Uterus (tissue), 2 donors: Measurements from ENCODE around the gene LAMA1.

ENCODE experiments used
- POLR2A ChIP-seq, 2 donors: fragments of 450-650 bp; IDR thresholded peaks; one replicate each; pipeline ENCODE4 v1.6.1; 2016; ENCODE audit warnings: antibody characterized with exemption in 2 of 2, mild to moderate bottlenecking in 1 of 2, moderate library complexity in 1 of 2
- TF ChIP-seq, protein P1 (sequence below), 4 experiments: fragments of 200-600 bp in 2 of 4; fragments of 450-650 bp in 2 of 4; sonication (generic) in 2 of 4; IDR thresholded peaks; one replicate each; pipeline ENCODE4 v1.5.1; 2016 to 2019; ENCODE audit warnings: antibody characterized with exemption in 4 of 4, mild to moderate bottlenecking in 2 of 4, moderate library complexity in 1 of 4

DNA sequence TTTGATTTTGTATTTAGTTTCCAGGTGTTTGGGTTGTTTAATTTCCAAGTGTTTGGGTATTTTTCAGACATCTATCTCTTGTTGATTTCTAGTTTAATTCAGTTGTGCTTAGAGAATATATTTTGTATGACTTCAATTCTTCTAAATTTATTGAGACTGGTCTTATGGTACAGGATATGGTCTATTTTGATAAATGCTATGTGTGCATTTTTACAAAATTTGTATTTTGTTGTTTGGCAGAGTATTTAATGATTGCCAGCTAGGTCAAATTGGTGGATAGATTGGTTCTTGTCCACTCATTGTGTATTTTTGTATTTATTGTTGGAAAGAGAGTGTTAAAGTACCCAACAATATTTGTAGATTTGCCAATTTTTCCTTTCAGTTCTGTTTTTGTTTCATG, 23.7 kb upstream of the LAMA1 start:
- TF ChIP-seq, protein P1, sequence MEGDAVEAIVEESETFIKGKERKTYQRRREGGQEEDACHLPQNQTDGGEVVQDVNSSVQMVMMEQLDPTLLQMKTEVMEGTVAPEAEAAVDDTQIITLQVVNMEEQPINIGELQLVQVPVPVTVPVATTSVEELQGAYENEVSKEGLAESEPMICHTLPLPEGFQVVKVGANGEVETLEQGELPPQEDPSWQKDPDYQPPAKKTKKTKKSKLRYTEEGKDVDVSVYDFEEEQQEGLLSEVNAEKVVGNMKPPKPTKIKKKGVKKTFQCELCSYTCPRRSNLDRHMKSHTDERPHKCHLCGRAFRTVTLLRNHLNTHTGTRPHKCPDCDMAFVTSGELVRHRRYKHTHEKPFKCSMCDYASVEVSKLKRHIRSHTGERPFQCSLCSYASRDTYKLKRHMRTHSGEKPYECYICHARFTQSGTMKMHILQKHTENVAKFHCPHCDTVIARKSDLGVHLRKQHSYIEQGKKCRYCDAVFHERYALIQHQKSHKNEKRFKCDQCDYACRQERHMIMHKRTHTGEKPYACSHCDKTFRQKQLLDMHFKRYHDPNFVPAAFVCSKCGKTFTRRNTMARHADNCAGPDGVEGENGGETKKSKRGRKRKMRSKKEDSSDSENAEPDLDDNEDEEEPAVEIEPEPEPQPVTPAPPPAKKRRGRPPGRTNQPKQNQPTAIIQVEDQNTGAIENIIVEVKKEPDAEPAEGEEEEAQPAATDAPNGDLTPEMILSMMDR (IDR thresholded peaks at IDR 0.05) = no peak
- no peak for TF ChIP-seq POLR2A (IDR thresholded peaks at IDR 0.05)
